ENCODE results near the gene GRB2. TPM values are rescaled to one million over a fixed set of nuclear protein-coding genes. Genes with fewer than 3 reads are reported as not detected.

GRB2 gene
- total and polyA plus RNA-seq, 2 donors from 2014 or later: 65.3 to 119 TPM

DNA sequence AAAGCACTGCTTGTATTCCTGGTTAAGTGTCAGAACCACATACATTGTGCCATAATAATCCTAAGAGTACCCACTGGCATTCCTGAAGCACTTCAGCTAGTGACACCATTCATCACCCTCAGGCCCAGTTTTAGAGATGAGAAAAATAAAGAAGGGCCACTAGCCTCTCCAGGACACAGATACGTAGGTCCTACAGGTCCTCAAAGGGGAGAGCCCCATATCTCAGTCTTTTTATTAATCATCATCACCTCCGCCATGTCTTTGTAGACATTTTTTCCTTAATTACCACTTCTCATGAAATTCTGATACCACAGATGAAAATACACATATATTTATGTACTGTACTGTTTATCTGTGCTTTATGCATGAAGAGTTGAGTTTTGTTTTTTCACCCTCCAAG is 43.5 kb downstream of the GRB2 start:
- Histone ChIP-seq H3K9me3 (ENCODE audit: control insufficient read depth in 2 of 3, insufficient read depth in 1 of 3, low read length in 3 of 3) (no peaks in the 10 kb centered on the region), H3K4me3 (ENCODE audit: low read length in 3 of 3) (no peak overlapping the region), H3K36me3 (ENCODE audit: control insufficient read depth in 2 of 3, insufficient read depth in 3 of 3, low read length in 3 of 3) (no peaks in the 10 kb centered on the region), H3K9ac (ENCODE audit: low read length in 3 of 3) (no peak overlapping the region), H3K4me1 (ENCODE audit: control insufficient read depth in 2 of 3, insufficient read depth in 2 of 3, low read depth in 1 of 3, low read length in 3 of 3) (peaks cover 4 to 16% (median 8%) of the 10 kb centered on the region in 3 donors), H3K27ac (ENCODE audit: low read depth in 2 of 2, low read length in 2 of 2) (no peak overlapping the region), H3K27me3 (ENCODE audit: control insufficient read depth, insufficient read depth, low read length) (no peaks in the 10 kb centered on the region)
- FAIRE-seq (no peak), DNase-seq (no peak)
- intact Hi-C loops (cut with DNase I): no loop called here
- TF ChIP-seq, protein P1, sequence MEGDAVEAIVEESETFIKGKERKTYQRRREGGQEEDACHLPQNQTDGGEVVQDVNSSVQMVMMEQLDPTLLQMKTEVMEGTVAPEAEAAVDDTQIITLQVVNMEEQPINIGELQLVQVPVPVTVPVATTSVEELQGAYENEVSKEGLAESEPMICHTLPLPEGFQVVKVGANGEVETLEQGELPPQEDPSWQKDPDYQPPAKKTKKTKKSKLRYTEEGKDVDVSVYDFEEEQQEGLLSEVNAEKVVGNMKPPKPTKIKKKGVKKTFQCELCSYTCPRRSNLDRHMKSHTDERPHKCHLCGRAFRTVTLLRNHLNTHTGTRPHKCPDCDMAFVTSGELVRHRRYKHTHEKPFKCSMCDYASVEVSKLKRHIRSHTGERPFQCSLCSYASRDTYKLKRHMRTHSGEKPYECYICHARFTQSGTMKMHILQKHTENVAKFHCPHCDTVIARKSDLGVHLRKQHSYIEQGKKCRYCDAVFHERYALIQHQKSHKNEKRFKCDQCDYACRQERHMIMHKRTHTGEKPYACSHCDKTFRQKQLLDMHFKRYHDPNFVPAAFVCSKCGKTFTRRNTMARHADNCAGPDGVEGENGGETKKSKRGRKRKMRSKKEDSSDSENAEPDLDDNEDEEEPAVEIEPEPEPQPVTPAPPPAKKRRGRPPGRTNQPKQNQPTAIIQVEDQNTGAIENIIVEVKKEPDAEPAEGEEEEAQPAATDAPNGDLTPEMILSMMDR (IDR thresholded peaks at IDR 0.05; ENCODE audit: borderline replicate concordance, extremely low read depth, insufficient read depth): no peak

DNA sequence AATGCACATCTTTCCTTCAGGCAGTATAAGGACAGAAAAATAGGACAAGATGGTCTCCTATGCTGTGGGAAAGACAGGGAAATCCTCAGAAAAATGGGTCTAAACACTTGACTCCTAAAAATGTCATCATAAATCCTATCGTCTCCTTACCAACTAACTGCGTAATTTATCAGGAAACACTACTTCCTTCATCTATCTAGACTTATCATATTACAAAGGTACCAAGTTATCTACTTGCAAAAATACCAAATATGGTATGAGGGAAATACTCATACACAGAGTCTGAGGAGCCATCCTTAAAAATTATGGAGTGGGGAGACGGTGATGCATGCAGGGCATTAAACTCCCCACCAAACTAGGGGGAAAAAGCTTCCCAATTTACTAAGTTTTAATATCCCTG is 44.1 kb downstream of the GRB2 start:
- intact Hi-C loops (cut with DNase I): no loop called here
- Histone ChIP-seq H3K9ac (ENCODE audit: low read length in 3 of 3) (no peak overlapping the region), H3K4me1 (ENCODE audit: control insufficient read depth in 2 of 3, insufficient read depth in 2 of 3, low read depth in 1 of 3, low read length in 3 of 3) (peaks cover 4 to 20% (median 12%) of the 10 kb centered on the region in 3 donors), H3K9me3 (ENCODE audit: control insufficient read depth in 2 of 3, insufficient read depth in 1 of 3, low read length in 3 of 3) (no peaks in the 10 kb centered on the region), H3K27me3 (ENCODE audit: control insufficient read depth, insufficient read depth, low read length) (no peaks in the 10 kb centered on the region), H3K4me3 (ENCODE audit: low read length in 3 of 3) (no peak overlapping the region), H3K27ac (ENCODE audit: low read depth in 2 of 2, low read length in 2 of 2) (no peak overlapping the region), H3K36me3 (ENCODE audit: control insufficient read depth in 2 of 3, insufficient read depth in 3 of 3, low read length in 3 of 3) (no peaks in the 10 kb centered on the region)
- DNase-seq (no peak), FAIRE-seq (no peak)
- TF ChIP-seq, protein P1 (IDR thresholded peaks at IDR 0.05; ENCODE audit: borderline replicate concordance, extremely low read depth, insufficient read depth): no peak

DNA sequence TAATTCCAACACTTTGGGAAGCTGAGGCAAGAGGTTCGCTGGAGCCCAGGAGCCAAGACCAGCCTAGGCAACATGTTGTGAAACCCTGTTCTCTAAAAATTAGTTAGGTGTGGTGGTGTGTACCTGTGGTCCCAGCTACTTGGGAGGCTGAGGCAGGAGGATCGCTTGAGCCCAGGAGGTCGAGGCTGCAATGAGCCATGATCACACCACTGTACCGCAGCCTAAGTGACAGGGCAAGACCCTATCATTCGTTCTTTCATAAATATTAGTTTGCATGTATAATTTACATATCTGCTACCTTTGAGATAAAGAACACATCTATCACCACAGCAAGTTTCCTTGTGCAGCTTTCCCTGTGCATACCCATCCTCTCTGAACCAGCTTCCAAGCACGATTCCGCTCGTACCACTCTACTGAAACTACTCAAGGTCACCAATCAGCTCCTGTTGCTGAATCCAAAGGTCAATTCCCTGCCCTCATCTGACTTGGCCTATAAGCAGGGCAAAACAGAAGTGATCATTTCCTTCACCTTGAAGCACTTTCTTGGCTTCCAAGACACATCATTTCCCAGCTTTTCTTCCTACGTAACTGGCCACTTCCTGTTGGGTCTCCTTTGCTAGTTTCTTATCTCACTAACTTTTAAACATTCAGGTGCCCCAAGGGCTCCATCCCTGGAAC is 49.1 kb downstream of the GRB2 start:
- DNase-seq: no peak
- no peaks in the 10 kb centered on the region for H3K27me3 ChIP-seq (ENCODE audit: control insufficient read depth, insufficient read depth, low read length)
- no peaks in the 10 kb centered on the region for H3K9me3 ChIP-seq (ENCODE audit: control insufficient read depth in 2 of 3, insufficient read depth in 1 of 3, low read length in 3 of 3)
- peak overlapping the region in 1 of 3 donors; percentile 9 for H3K9ac ChIP-seq (ENCODE audit: low read length in 3 of 3)
- H3K4me3 ChIP-seq (ENCODE audit: low read length in 3 of 3): no peak overlapping the region
- TF ChIP-seq, protein P1 (IDR thresholded peaks at IDR 0.05; ENCODE audit: borderline replicate concordance, extremely low read depth, insufficient read depth): no peak
- intact Hi-C loops (cut with DNase I): no loop called here
- FAIRE-seq: no peak
- peaks cover 0 to 21% (median 19%) of the 10 kb centered on the region in 3 donors for H3K4me1 ChIP-seq (ENCODE audit: control insufficient read depth in 2 of 3, insufficient read depth in 2 of 3, low read depth in 1 of 3, low read length in 3 of 3)
- H3K36me3 ChIP-seq (ENCODE audit: control insufficient read depth in 2 of 3, insufficient read depth in 3 of 3, low read length in 3 of 3): no peaks in the 10 kb centered on the region
- no peak overlapping the region for H3K27ac ChIP-seq (ENCODE audit: low read depth in 2 of 2, low read length in 2 of 2)

Data from kidney (tissue), 14 donors.